ENCODE data around the gene NAV2.
A peak's percentile ranks its signal among the peaks of the same experiment; 100 is the strongest.

The NAV2 gene

GRCh38 chr11:20154381-20154780, 441.7 kb downstream of the NAV2 start:
- no peak for DNase-seq

DNA sequence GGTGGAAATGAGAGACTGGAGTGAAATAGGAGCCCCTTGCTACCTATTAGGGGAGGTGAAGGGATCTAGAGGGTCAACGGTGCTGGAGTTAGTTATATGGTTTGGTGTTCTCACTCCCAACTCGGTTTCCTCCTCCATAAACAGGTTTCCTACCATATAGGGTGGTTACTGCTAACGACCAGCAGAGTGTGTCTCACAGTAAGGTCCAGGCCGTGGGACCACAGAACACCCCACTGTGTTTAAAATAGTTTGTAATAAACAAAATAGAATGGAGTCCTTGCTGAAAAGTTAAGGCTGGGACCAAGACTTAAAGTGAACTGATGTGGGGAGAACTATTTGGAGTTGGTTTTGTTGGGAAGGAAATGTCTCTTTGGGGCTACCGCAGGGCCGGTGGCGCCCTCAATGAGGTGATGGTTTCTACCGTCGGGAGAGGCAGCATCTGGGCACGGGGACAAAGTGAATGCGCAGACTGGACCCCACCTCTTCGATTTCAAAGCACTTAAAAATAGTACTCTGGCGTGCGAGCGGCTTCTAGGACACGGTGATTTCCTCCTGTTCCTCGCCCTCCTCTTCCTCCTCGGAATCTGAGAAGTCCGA, 443.1 kb downstream of the NAV2 start:
- DNase-seq, result no peak

DNA sequence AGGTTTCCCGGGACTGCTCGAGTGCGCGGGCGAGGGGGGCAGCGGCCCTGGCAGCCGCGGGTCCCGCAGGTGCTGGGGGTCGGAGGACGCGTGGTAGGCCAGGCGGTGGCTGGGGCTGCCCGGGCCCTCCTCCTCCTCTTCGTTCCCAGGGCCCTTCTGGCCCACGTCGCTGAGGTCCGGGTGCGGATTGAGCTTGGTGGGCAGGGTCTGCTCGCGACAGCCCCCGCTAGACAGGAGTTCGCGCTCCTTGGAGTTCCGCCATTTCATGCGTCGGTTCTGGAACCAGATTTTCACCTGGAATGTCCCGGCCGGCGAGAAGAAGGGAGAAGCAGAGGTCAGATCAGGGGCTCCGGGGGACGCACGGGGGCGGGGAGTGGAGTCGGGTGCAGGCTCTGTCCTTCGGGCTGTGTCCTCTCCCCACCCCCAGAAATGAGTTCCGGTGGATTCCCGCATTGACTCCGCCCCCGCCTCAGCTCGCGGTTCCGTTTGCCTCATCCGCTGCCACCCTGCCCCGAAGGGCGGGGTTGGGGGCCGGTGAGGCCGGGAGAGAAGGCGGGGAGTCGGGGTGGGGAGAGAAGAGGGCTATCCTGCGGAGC, 443.7 kb downstream of the NAV2 start:
- DNase-seq, result peak; percentile 42 to 70

GRCh38 chr11:20156876-20157613, 444.4 kb downstream of the NAV2 start:
- peak; percentile 42 to 50 for DNase-seq

- no peak for DNase-seq
Measured at GRCh38 chr11:20157728-20158127, 445.1 kb downstream of the NAV2 start.

GRCh38 chr11:20158597-20159257, 446.1 kb downstream of the NAV2 start:
- DNase-seq, result peak in 1 of 2 donors; percentile 6

- DNase-seq, result no peak
Measured at GRCh38 chr11:20159466-20160381, 447.1 kb downstream of the NAV2 start.

GRCh38 chr11:20160425-20161229, 448.0 kb downstream of the NAV2 start, which contains the start of gene DBX1:
TSS of gene DBX1 (minus strand) at chr11:20160475. CDS start at chr11:20160324, 151 bp downstream.
- peak in 1 of 2 donors; percentile 5 for DNase-seq

DNA sequence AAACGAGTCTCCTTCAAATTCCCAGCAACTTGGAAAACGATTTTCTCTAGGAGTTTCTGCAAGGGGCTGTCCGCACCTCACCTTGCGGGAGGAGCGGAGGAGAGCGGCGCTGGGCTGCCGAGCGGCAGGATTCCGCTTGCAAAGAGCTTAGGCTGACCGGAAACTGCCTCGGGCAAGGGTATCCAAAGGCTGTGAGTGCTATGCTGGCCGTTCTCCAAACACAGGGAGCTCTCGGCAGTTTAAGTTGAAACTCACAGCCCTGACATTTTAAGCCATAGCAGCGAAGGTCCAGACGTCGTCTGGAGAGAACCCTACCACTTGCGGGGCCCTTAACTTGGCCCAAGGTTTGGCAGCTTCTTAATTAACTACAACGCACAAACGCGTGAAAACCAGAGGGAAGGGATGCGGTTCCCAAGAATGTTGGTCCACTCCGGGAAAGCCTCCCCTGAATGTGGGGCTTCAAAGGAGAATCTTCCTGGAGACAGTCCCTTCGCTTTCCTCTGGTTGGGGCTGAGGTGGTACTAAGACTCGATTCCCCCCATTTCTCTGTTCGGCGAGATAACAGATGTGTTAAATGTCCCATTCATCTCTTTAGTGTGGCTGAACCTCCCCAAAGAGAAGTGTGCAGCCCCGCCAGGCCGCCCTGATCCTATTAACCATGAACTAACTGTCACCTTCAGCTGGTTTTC, 448.7 kb downstream of the NAV2 start:
- DNase-seq, result peak in 1 of 2 donors; percentile 10

DNA sequence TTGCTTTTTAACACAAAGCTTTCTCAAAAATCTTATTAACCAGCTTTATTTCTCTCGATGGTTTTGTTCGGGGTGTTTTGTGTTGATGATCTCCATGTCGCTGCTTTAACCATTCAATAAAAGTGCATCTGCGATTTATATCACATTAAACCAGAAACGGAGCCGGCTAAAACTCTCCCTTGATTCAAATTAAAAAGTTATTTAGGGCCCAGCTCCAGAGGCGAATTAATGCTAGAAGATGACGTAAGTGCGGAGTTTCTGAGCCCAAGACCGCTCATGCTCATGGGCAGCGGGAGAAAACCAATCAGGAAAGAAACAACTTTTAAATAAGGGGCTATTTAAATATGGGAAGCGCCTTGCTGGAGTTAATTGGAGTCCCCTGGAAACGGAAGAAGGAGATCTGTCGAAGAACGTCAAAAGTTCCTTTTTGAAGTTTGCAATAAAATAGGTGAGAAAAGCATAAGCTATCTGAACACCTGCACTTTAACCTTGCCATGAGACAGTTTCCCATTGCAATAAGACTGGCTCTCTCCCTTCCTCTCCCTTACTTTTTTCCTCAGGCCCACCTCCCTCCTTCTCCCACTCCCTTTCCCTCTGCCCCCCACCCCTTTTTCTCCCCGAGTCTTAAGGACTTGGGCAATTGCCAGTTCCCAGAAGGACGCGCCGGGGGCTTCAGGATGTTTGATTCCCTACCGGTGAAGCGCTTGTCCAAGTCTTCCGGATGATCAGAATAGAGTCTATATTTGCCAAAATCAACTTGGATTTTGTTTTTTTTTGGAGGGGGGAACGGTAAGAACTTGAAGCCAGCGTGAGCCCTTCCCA, 449.5 kb downstream of the NAV2 start:
- DNase-seq, result no peak

GRCh38 chr11:20162824-20163782, 450.5 kb downstream of the NAV2 start:
- peak in 1 of 2 donors; percentile 2 for DNase-seq

DNA sequence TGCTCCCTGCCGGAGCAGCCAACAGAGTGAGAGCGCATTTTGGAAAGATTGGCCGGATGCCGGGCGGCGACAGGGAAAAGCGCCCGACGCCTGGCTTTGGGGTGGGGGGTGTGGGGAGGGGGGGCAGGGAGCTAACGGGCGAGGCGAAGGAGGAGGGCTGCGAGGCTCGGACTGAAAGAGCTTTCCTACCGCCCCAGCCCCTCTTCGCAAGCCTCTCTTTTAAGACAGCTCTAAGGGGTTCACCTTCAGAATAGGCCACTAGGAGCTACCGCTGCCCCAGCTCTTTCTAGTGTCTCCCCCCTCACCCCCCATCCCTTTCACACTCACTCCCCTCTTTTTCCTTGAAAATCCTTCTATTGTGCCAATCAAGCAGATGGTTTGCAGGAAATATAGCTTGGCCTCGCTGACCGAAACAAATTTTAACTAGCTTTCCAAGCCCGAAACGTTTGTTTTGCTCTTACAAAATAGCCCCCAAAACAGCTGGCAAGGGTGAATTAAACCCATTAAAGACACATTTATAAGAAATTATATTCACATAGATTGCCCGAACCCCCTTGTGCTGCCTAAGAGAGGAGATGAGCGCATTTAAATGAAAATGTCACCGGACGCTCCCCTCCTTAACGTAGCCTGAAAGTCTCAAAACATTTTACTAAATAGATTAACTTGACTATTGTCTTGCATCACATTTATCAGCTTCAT, 451.3 kb downstream of the NAV2 start:
- no peak for DNase-seq

Data from CD4-positive, alpha-beta T cell treated with Interleukin-4 for 1 hour (primary cell).